Endothelial cell of umbilical vein (primary cell): ENCODE data around the gene SRSF3.

ENCODE experiments used
- EZH2 ChIP-seq: IDR thresholded peaks from 2 replicates; pipeline ENCODE4 v1.6.1; 2012; ENCODE audit warnings: borderline replicate concordance, low read depth, mild to moderate bottlenecking, moderate library complexity, low read length, inconsistent platforms; ENCODE audit not compliant: severe bottlenecking
- JUN ChIP-seq: IDR thresholded peaks from 2 replicates; pipeline ENCODE4 v1.6.1; 2011; ENCODE audit warnings: borderline replicate concordance, low read depth; ENCODE audit not compliant: insufficient read length, insufficient read depth
- POLR2A ChIP-seq: IDR thresholded peaks from 2 replicates; pipeline ENCODE4 v1.6.1; 2012; ENCODE audit warnings: low read depth, mild to moderate bottlenecking, control low read depth, low read length
- POLR2AphosphoS5 ChIP-seq: IDR thresholded peaks from 2 replicates; pipeline ENCODE4 v1.6.1; 2012; ENCODE audit warnings: low read depth, mild to moderate bottlenecking, control low read depth, low read length, moderate library complexity; ENCODE audit not compliant: insufficient read depth
- TF ChIP-seq, protein P1 (sequence below), 2 donors: IDR thresholded peaks; 1 replicate in 1 of 2; 2 replicates in 1 of 2; pipeline ENCODE4 v1.5.1; 2011; ENCODE audit warnings: low read length in 2 of 2, mild to moderate bottlenecking in 2 of 2, moderate library complexity in 2 of 2, control low read depth in 1 of 2, inconsistent platforms in 1 of 2, low read depth in 1 of 2; ENCODE audit not compliant: insufficient read depth in 1 of 2; ENCODE audit errors: extremely low read depth in 1 of 2

GRCh38 chr6:36631326-36632011, 37.3 kb downstream of the SRSF3 start:
- TF ChIP-seq, protein P1, sequence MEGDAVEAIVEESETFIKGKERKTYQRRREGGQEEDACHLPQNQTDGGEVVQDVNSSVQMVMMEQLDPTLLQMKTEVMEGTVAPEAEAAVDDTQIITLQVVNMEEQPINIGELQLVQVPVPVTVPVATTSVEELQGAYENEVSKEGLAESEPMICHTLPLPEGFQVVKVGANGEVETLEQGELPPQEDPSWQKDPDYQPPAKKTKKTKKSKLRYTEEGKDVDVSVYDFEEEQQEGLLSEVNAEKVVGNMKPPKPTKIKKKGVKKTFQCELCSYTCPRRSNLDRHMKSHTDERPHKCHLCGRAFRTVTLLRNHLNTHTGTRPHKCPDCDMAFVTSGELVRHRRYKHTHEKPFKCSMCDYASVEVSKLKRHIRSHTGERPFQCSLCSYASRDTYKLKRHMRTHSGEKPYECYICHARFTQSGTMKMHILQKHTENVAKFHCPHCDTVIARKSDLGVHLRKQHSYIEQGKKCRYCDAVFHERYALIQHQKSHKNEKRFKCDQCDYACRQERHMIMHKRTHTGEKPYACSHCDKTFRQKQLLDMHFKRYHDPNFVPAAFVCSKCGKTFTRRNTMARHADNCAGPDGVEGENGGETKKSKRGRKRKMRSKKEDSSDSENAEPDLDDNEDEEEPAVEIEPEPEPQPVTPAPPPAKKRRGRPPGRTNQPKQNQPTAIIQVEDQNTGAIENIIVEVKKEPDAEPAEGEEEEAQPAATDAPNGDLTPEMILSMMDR (IDR thresholded peaks at IDR 0.05; ENCODE audit: extremely low read depth in 1 of 2, insufficient read depth in 1 of 2, low read depth in 1 of 2, low read length in 2 of 2): no peak
- no peak for TF ChIP-seq POLR2A
- TF ChIP-seq JUN: no peak
- no peak for TF ChIP-seq POLR2AphosphoS5
- no peak for TF ChIP-seq EZH2
